ENCODE data around the gene NBEAL2.

GRCh38 chr3:47012342-47013230 lies 33.1 kb downstream of the NBEAL2 start:
- TF ChIP-seq CTCF (IDR thresholded peaks at IDR 0.05) (no peak), POLR2A (IDR thresholded peaks at IDR 0.05) (no peak)
